HUES48 (cell line): Measurements from ENCODE around the gene KIF4A.

Experiments used
- H3K27ac ChIP-seq: one replicate; pipeline ENCODE4 v1.7.0; 2013; ENCODE audit warnings: low read depth, low read length, inconsistent platforms
- H3K27me3 ChIP-seq: 2 replicates; pipeline ENCODE4 v1.6.1; 2013; ENCODE audit warnings: mild to moderate bottlenecking, low read length; ENCODE audit not compliant: control insufficient read depth, insufficient read depth
- H3K36me3 ChIP-seq: 2 replicates; pipeline ENCODE4 v1.6.1; 2013; ENCODE audit warnings: low read length; ENCODE audit not compliant: control insufficient read depth, insufficient read depth
- H3K4me1 ChIP-seq: 2 replicates; pipeline ENCODE4 v1.6.1; 2013; ENCODE audit warnings: mild to moderate bottlenecking, low read length; ENCODE audit not compliant: control insufficient read depth, insufficient read depth
- H3K4me3 ChIP-seq: 2 replicates; pipeline ENCODE4 v1.5.1; 2013; ENCODE audit warnings: mild to moderate bottlenecking, low read depth, low read length
- H3K9ac ChIP-seq: 2 replicates; pipeline ENCODE4 v1.6.1; 2013; ENCODE audit warnings: mild to moderate bottlenecking, low read depth, low read length, moderate library complexity
- H3K9me3 ChIP-seq: 2 replicates; pipeline ENCODE4 v1.6.1; 2013; ENCODE audit warnings: low read length; ENCODE audit not compliant: control insufficient read depth, insufficient read depth

The KIF4A gene

GRCh38 chrX:70427365-70427764 lies 137.5 kb downstream of the KIF4A start:
- H3K9ac ChIP-seq: no peak overlapping the region
- peaks cover 44% of the 10 kb centered on the region for H3K36me3 ChIP-seq
- no peak overlapping the region for H3K27ac ChIP-seq
- peaks cover 4% of the 10 kb centered on the region for H3K4me1 ChIP-seq
- H3K4me3 ChIP-seq: no peak overlapping the region
- H3K9me3 ChIP-seq: peaks cover 44% of the 10 kb centered on the region
- H3K27me3 ChIP-seq: no peaks in the 10 kb centered on the region

- no peak overlapping the region for H3K4me3 ChIP-seq
- 0 out of 2 replicates have a peak, but pooled peaks cover 3% of the 10 kb centered on the region for H3K4me1 ChIP-seq
- no peak overlapping the region for H3K9ac ChIP-seq
- H3K27ac ChIP-seq: no peak overlapping the region
- peaks cover 47% of the 10 kb centered on the region for H3K9me3 ChIP-seq
- H3K36me3 ChIP-seq: peaks cover 45% of the 10 kb centered on the region
- no peaks in the 10 kb centered on the region for H3K27me3 ChIP-seq
Measured at GRCh38 chrX:70429759-70430158, 139.9 kb downstream of the KIF4A start.

- no peaks in the 10 kb centered on the region; the same call in 1 of the 2 replicates for H3K27me3 ChIP-seq
- H3K4me3 ChIP-seq: peak overlapping the region; percentile 76; the same call in 1 of the 2 replicates
- no peak overlapping the region for H3K9ac ChIP-seq
- peaks cover 30% of the 10 kb centered on the region for H3K36me3 ChIP-seq
- no peak overlapping the region for H3K27ac ChIP-seq
- 0 out of 2 replicates have a peak, but pooled peaks cover 3% of the 10 kb centered on the region for H3K4me1 ChIP-seq
- peaks cover 40% of the 10 kb centered on the region; the same call in 1 of the 2 replicates for H3K9me3 ChIP-seq
Measured at GRCh38 chrX:70432936-70433847, 143.3 kb downstream of the KIF4A start.

DNA sequence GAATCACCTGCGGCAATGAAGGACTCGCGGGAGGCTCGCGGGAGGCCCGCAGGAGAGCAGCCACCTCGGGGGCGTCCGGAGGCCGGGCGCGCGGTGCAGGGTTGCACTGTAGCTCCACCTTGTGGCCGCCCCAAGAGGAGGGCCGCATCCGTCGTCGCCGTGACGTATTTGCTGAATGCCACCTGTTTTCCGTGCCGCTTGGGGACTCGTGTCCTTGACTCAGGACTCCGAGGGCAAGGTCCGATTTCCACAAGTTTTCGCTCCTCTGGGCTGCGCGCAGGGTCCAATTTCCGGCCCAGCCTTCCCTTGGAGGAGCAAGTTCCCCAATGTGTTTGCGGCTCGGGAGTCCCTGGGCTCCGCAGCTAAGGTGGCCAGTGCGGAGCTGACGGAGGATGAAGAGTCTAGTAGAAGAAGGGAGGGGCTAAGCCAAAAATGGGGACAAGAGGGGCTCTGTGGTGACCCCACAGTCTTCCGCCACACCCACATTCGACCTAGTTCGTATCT lies 144.0 kb downstream of the KIF4A start:
- H3K4me3 ChIP-seq: peak overlapping the region; percentile 76
- H3K9me3 ChIP-seq: peaks cover 35% of the 10 kb centered on the region; the same call in 1 of the 2 replicates
- 0 out of 2 replicates have a peak, but pooled peaks cover 3% of the 10 kb centered on the region for H3K4me1 ChIP-seq
- peak overlapping the region; percentile 78 for H3K27ac ChIP-seq
- H3K27me3 ChIP-seq: no peaks in the 10 kb centered on the region; the same call in 1 of the 2 replicates
- H3K36me3 ChIP-seq: peaks cover 22% of the 10 kb centered on the region
- peak overlapping the region; percentile 67 for H3K9ac ChIP-seq

- Histone ChIP-seq H3K27ac (peak overlapping the region; percentile 78), H3K4me3 (peak overlapping the region; percentile 76), H3K9ac (peak overlapping the region; percentile 67; the same call in 1 of the 2 replicates), H3K36me3 (peaks cover 20% of the 10 kb centered on the region), H3K9me3 (peaks cover 37% of the 10 kb centered on the region; the same call in 1 of the 2 replicates), H3K4me1 (0 out of 2 replicates have a peak, but pooled peaks cover 3% of the 10 kb centered on the region), H3K27me3 (no peaks in the 10 kb centered on the region; the same call in 1 of the 2 replicates)
Measured at GRCh38 chrX:70434352-70434866, 144.5 kb downstream of the KIF4A start.

DNA sequence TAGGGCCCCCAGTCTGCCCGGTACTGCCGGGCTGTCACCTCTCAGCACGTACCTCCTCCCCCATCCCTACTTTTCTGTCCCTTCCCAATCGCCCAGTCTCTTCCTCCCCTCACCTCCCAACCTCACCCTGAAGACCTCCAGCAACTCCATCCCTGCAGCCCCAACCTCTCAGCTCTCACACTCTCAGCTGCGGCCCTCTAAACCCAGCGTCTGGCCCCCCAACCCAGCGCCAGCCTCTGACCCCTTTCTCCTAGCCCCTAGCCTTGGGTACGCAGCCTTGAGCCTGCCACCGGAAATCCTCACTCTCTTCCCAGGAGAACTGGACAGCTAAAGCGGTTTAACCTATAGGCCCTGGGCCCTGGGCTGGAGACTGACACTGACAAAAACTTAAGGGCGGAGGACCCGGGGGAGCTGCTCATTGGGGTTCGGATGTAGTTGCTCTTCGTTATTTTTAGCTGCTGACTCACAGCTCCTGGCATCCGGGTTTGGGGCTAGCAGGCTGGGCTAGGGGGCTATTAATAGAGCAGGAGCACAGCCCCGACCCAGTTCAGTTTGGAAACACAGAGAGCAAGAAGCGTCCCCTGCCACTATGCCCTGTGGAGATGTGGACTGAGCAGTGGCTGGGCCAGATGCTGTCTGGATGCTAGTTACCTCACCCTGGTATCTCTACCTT lies 145.1 kb downstream of the KIF4A start:
- Histone ChIP-seq H3K27ac (no peak overlapping the region), H3K36me3 (peaks cover 14% of the 10 kb centered on the region), H3K4me1 (0 out of 2 replicates have a peak, but pooled peaks cover 3% of the 10 kb centered on the region), H3K27me3 (no peaks in the 10 kb centered on the region; the same call in 1 of the 2 replicates), H3K4me3 (peak overlapping the region; percentile 76), H3K9me3 (peaks cover 32% of the 10 kb centered on the region; the same call in 1 of the 2 replicates), H3K9ac (peak overlapping the region; percentile 3; the same call in 1 of the 2 replicates)

- H3K27me3 ChIP-seq: no peaks in the 10 kb centered on the region; the same call in 1 of the 2 replicates
- H3K9ac ChIP-seq: no peak overlapping the region
- H3K4me1 ChIP-seq: 0 out of 2 replicates have a peak, but pooled peaks cover 3% of the 10 kb centered on the region
- no peak overlapping the region for H3K4me3 ChIP-seq
- H3K27ac ChIP-seq: no peak overlapping the region
- peaks cover 4% of the 10 kb centered on the region; the same call in 1 of the 2 replicates for H3K36me3 ChIP-seq
- H3K9me3 ChIP-seq: peaks cover 31% of the 10 kb centered on the region; the same call in 1 of the 2 replicates
Measured at GRCh38 chrX:70436343-70436742, 146.4 kb downstream of the KIF4A start.

DNA sequence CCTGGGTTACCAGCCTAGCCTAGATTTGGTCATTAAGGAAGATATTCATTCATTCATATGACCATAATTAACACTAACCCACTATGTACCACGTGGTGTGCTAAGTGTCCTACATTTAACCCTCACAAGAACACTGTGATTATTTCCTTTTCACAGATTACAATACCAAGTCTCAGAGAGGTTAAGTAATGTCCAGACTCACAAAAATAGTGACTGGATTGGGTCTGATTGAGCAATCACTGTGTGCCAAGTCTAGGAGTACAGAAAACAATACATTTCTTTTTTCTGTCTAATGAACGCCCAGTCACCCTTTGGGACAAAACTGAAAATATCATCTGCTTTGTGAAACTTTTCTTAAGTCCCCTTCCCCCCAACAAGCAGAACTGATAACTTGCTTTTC lies 147.1 kb downstream of the KIF4A start:
- H3K4me3 ChIP-seq: no peak overlapping the region
- no peak overlapping the region for H3K9ac ChIP-seq
- peaks cover 29% of the 10 kb centered on the region; the same call in 1 of the 2 replicates for H3K9me3 ChIP-seq
- H3K36me3 ChIP-seq: peaks cover 4% of the 10 kb centered on the region; the same call in 1 of the 2 replicates
- H3K27me3 ChIP-seq: no peaks in the 10 kb centered on the region; the same call in 1 of the 2 replicates
- 0 out of 2 replicates have a peak, but pooled peaks cover 3% of the 10 kb centered on the region for H3K4me1 ChIP-seq
- H3K27ac ChIP-seq: no peak overlapping the region

DNA sequence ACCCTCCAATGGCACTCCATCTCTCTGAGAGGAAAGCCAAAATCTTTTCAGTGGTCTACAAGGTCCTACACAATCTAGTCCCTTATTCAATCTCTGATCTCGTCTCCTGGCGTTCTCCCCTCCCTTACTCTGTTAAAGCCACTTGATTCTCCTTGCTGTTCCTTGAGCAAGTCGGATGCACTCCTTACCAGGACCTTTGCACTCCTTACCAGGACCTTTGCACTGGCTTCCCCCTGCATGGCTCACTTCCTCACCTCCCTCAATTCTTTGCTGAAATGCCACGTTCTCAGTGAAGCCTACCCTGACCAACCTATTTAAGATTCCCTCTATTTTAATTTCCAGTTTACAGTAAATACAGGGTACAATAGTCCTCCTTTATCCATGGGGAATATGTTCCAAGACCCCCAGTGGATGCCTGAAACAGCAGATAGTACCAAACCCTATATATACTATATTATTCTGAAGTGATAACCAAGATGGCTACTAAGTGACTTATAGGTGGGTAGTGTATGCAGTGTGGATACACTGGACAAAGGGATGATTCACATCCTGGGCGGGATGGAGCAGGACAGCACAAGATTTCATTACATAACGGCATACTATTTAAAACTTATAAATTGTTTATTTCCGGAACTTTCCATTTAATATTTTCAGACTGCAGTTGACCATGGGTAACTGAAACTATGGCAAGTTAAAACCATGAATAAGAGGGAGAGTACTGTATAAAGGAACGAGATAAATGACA lies 148.2 kb downstream of the KIF4A start:
- H3K36me3 ChIP-seq: no peaks in the 10 kb centered on the region
- no peak overlapping the region for H3K4me3 ChIP-seq
- no peak overlapping the region for H3K27ac ChIP-seq
- H3K4me1 ChIP-seq: 0 out of 2 replicates have a peak, but pooled peaks cover 3% of the 10 kb centered on the region
- no peak overlapping the region for H3K9ac ChIP-seq
- H3K27me3 ChIP-seq: no peaks in the 10 kb centered on the region; the same call in 1 of the 2 replicates
- peaks cover 26% of the 10 kb centered on the region; the same call in 1 of the 2 replicates for H3K9me3 ChIP-seq

GRCh38 chrX:70439016-70439415 lies 149.1 kb downstream of the KIF4A start:
- H3K4me1 ChIP-seq: no peaks in the 10 kb centered on the region
- H3K9me3 ChIP-seq: peaks cover 30% of the 10 kb centered on the region; the same call in 1 of the 2 replicates
- no peak overlapping the region for H3K9ac ChIP-seq
- H3K27ac ChIP-seq: no peak overlapping the region
- H3K4me3 ChIP-seq: no peak overlapping the region
- H3K27me3 ChIP-seq: peaks cover 2% of the 10 kb centered on the region
- H3K36me3 ChIP-seq: no peaks in the 10 kb centered on the region
